ENCODE data around the gene TRDN. TPM values are rescaled to one million over a fixed set of nuclear protein-coding genes. Genes with fewer than 3 reads are reported as not detected.

The TRDN gene
- total RNA-seq, 1 experiment from 2014 or later = not detected

DNA sequence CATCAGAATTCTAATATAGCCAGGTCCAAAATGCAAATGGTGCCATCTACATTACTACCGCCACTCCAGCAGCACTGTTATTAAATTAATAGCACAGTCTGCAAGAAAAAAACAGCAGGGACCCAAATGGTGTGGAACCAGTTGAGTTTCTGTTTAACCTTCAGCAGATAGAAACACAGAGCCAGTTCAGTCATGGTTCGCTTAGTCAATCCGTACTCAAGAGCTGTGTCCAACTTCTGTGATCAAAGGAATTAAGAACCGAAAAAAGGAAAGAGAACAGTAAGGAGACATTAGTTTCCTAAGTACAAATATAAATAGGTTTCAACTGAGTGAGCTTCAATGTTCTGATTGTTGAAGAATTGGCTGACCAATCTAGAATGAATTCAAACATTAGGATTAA, 107.7 kb downstream of the TRDN start:
- no peak overlapping the region for H3K27ac ChIP-seq
- H3K4me3 ChIP-seq = no peak overlapping the region
- H3K36me3 ChIP-seq = no peaks in the 10 kb centered on the region
- no peaks in the 10 kb centered on the region for H3K9me3 ChIP-seq (replicated peaks)
- DNase-seq (ENCODE audit: low read depth in 1 of 2, low spot score in 2 of 2) = no peak
- no peaks in the 10 kb centered on the region; the same call in 1 of the 2 replicates for H3K27me3 ChIP-seq (replicated peaks)
- H3K4me1 ChIP-seq (replicated peaks) = no peaks in the 10 kb centered on the region

DNA sequence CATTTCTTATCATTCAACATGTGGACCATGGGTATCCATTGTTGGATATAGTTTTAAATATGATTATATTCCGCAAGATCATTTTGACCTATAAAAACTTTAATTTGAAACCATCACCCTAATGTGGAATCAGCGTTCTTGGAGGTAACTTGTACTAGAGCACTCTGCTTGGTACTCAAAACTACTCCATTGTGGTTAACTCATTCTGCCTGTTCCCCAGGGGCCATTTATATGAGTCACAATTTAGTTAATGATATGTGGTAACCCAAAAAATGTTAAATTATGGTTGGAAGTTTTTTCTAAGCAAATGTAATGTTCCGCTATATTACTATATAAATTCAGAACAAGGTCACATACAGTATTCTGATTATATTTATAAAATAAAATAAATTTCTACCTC, 109.3 kb downstream of the TRDN start:
- H3K36me3 ChIP-seq = no peaks in the 10 kb centered on the region
- DNase-seq (ENCODE audit: low read depth in 1 of 2, low spot score in 2 of 2) = no peak
- H3K4me1 ChIP-seq (replicated peaks) = no peaks in the 10 kb centered on the region
- H3K4me3 ChIP-seq = no peak overlapping the region
- H3K27me3 ChIP-seq (replicated peaks) = no peaks in the 10 kb centered on the region; the same call in 1 of the 2 replicates
- no peaks in the 10 kb centered on the region for H3K9me3 ChIP-seq (replicated peaks)
- H3K27ac ChIP-seq = no peak overlapping the region

DNA sequence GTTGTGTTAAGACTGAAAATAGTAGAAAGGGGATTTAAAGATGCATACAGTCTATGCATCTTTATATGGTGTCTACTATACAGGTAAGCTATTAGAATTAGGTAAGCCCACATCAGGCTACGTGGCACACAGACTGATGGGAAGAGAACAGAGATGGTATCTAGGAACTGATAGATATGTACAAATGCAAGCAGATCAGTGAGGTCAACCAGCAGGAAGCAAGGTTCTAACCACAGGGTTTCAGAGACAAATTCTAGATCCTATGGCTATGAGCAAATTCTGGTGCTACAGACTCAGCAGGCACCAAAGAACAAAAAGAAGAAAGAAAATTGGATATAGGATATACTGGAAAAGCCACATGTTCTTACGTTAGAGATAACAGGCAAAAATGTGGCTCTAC, 110.6 kb downstream of the TRDN start:
- Histone ChIP-seq H3K4me3 (no peak overlapping the region), H3K4me1 (replicated peaks) (no peaks in the 10 kb centered on the region), H3K27ac (no peak overlapping the region), H3K36me3 (no peaks in the 10 kb centered on the region), H3K27me3 (replicated peaks) (no peaks in the 10 kb centered on the region; the same call in 1 of the 2 replicates), H3K9me3 (replicated peaks) (no peaks in the 10 kb centered on the region)
- DNase-seq (ENCODE audit: low read depth in 1 of 2, low spot score in 2 of 2) = no peak

DNA sequence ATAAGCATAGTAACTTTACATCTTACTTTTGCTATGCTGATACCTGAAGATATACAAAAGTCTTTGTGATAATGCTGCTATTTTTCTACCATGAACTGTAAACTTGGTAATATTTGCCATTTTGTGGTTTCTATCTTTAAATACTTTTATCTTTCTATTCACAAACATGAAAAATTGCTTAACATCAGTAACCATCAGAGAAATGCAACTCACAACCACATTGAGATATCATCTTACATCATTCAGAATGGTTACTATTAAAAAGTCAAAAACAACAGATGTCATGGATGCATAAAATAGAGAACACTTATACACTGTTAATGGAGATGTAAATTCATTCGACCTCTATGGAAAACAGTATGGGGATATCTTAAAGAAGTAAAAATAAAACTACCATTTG, 112.0 kb downstream of the TRDN start:
- H3K27me3 ChIP-seq (replicated peaks) = no peaks in the 10 kb centered on the region
- H3K4me1 ChIP-seq (replicated peaks) = no peaks in the 10 kb centered on the region
- H3K36me3 ChIP-seq = no peaks in the 10 kb centered on the region
- no peak overlapping the region for H3K27ac ChIP-seq
- H3K4me3 ChIP-seq = no peak overlapping the region
- DNase-seq (ENCODE audit: low read depth in 1 of 2, low spot score in 2 of 2) = no peak
- H3K9me3 ChIP-seq (replicated peaks) = no peaks in the 10 kb centered on the region

DNA sequence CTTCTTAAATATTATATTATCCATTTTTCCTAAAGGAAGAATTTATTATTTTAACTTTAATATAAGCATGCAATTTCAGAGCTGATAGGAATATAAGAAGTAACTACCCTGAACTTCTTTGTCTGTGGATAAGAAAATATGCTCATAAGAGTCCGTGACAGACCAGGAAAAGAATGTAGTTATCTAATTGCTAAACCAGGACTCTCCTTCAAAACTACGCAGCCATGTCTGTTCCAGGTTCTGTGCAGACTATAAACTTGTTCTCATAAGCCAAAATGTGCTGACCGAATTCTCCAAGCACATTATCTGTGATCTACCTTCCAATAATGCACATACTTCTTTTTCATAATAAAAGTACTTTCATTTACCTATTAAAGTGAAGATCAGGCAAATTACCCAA, 116.5 kb downstream of the TRDN start:
- no peaks in the 10 kb centered on the region for H3K36me3 ChIP-seq
- H3K27me3 ChIP-seq (replicated peaks) = no peaks in the 10 kb centered on the region
- DNase-seq (ENCODE audit: low read depth in 1 of 2, low spot score in 2 of 2) = no peak
- no peak overlapping the region for H3K27ac ChIP-seq
- H3K9me3 ChIP-seq (replicated peaks) = no peaks in the 10 kb centered on the region
- H3K4me3 ChIP-seq = no peak overlapping the region
- H3K4me1 ChIP-seq (replicated peaks) = no peaks in the 10 kb centered on the region

DNA sequence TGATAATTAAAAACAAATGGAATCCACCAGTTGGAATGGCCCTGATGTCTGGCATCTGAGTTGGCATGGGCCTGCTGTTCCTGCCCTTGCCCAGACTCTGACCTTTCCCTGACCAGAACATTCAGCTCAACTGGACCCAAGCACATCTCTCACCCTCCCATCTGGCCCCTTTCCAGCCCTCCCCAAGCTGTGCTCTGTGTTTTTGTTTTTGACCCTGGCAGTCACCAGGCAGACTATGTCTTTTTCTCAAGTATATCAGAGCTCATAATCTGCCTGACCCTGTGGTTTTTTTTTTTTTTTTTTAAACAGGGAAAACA, 117.6 kb downstream of the TRDN start:
- DNase-seq (ENCODE audit: low read depth in 1 of 2, low spot score in 2 of 2) = no peak
- no peaks in the 10 kb centered on the region for H3K27me3 ChIP-seq (replicated peaks)
- H3K4me1 ChIP-seq (replicated peaks) = no peaks in the 10 kb centered on the region
- H3K36me3 ChIP-seq = no peaks in the 10 kb centered on the region
- no peak overlapping the region for H3K4me3 ChIP-seq
- no peaks in the 10 kb centered on the region for H3K9me3 ChIP-seq (replicated peaks)
- H3K27ac ChIP-seq = no peak overlapping the region

DNA sequence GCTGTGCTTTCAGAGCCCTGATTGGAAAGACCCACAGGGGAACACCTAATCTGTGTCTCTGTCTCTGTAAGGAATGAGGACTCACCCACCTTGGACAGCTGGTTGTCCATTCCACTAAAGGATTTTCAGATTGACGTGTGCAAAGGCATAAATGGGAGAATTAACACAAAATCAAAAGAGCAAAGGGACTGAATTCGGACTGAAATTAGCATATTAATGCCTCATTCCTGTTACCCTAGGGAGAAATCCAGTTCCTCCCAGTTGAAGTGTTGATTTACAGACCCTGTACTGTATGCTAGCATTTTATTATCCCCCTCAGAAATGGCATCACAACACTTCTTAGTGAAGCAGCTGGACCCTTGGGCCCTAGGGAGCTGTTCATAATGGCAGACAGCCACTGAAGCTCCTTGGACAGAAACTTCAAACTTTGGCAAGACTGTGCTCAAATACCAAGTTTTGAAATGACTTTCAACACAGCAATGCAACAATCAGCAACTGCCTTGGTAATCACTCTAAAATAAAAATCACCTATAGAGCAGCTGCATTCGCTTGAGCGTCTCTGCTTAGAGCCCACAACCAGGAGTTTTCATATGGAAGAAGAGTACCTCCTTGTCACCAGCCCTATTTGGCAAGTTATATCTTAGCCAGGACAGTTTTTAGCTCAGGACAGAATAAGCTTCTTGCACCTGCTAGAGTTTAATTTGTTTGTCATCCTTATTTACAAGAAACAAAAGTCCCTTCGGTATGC, 118.1 kb downstream of the TRDN start:
- Histone ChIP-seq H3K4me1 (replicated peaks) (no peaks in the 10 kb centered on the region), H3K27ac (no peak overlapping the region), H3K9me3 (replicated peaks) (no peaks in the 10 kb centered on the region), H3K36me3 (no peaks in the 10 kb centered on the region), H3K27me3 (replicated peaks) (no peaks in the 10 kb centered on the region), H3K4me3 (no peak overlapping the region)
- DNase-seq (ENCODE audit: low read depth in 1 of 2, low spot score in 2 of 2) = no peak

DNA sequence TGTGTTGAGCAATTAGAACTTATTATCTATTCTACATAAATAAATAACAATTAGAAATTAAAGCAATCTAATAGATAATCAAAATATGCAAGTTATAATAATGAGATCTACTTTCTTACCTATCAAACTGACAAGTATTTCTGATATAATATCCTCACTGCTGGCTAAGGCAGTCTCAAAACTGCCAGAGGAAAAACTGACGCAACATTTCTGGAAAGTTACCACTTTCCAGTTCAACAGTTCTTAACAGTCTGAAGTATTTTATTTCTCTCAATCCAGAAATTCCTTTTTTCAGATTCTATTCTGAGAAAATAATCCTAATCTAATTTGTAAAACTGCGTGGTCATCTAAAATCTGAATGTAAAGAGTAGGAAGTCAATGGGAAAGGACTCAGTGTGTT, 121.0 kb downstream of the TRDN start:
- Histone ChIP-seq H3K36me3 (no peaks in the 10 kb centered on the region), H3K9me3 (replicated peaks) (no peaks in the 10 kb centered on the region), H3K4me3 (no peak overlapping the region), H3K4me1 (replicated peaks) (no peaks in the 10 kb centered on the region), H3K27ac (no peak overlapping the region), H3K27me3 (replicated peaks) (no peaks in the 10 kb centered on the region)
- DNase-seq (ENCODE audit: low read depth in 1 of 2, low spot score in 2 of 2) = no peak

DNA sequence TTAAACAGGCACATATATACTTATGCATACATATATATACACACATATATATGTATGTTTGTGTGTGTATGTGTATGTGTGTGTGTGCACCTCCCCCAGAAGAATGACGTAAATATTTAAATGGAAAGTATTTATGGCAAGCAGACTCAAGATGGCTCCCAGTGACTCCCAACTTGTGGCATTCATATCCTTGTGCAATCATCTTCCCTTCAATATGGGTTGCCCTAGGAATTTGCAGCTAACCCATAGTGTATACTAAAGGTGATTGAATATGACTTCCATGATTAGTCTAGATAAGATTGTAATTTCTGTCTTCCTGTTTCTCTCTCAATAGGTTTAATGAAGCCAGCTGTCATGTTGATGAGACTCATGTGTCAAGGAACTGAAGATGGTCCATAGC, 127.6 kb downstream of the TRDN start:
- DNase-seq (ENCODE audit: low read depth in 1 of 2, low spot score in 2 of 2) = no peak
- H3K36me3 ChIP-seq = no peaks in the 10 kb centered on the region
- H3K27ac ChIP-seq = no peak overlapping the region
- H3K27me3 ChIP-seq (replicated peaks) = no peaks in the 10 kb centered on the region
- H3K9me3 ChIP-seq (replicated peaks) = no peaks in the 10 kb centered on the region
- no peaks in the 10 kb centered on the region for H3K4me1 ChIP-seq (replicated peaks)
- no peak overlapping the region for H3K4me3 ChIP-seq

DNA sequence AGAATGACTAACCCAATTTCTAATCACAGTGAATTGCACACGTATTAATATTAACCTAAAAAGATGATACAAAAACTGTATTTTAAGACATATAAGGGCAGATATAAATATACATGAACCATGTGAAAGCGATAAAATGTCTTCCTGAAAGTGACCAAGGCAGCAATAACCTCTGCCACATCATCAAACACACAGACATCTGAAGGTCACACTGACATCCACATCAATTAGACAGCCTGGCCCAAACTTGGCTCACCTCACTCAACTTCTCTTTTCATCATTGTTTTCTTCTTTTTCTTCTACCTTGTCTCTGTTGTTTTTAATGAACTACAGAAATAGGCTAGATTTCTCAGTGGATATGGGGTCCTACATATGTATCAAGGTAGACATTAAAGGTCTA, 128.5 kb downstream of the TRDN start:
- H3K4me3 ChIP-seq = no peak overlapping the region
- H3K27ac ChIP-seq = no peak overlapping the region
- H3K36me3 ChIP-seq = no peaks in the 10 kb centered on the region
- no peaks in the 10 kb centered on the region for H3K4me1 ChIP-seq (replicated peaks)
- no peaks in the 10 kb centered on the region for H3K9me3 ChIP-seq (replicated peaks)
- no peak for DNase-seq (ENCODE audit: low read depth in 1 of 2, low spot score in 2 of 2)
- no peaks in the 10 kb centered on the region for H3K27me3 ChIP-seq (replicated peaks)

DNA sequence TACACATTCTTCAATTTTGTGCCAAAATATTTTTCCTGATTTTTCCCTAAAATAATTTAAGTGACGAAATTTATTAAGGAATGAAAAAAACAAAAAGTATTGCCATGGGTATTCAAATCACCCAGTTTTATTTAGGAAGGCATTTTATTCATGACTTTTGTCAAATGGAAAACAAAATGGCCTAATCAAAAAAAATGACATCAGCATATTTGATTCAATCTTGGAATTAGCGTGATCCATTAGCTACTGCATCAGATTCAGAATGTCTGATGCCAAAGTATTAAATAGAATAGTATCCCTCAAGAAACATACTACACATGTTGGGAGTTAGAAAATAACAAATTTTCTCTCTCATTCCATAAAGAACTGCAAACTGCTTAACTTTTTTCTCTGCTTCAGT, 129.2 kb downstream of the TRDN start:
- DNase-seq (ENCODE audit: low read depth in 1 of 2, low spot score in 2 of 2) = no peak
- no peaks in the 10 kb centered on the region for H3K9me3 ChIP-seq (replicated peaks)
- H3K27me3 ChIP-seq (replicated peaks) = no peaks in the 10 kb centered on the region
- H3K4me3 ChIP-seq = no peak overlapping the region
- H3K27ac ChIP-seq = no peak overlapping the region
- H3K36me3 ChIP-seq = no peaks in the 10 kb centered on the region
- no peaks in the 10 kb centered on the region for H3K4me1 ChIP-seq (replicated peaks)

DNA sequence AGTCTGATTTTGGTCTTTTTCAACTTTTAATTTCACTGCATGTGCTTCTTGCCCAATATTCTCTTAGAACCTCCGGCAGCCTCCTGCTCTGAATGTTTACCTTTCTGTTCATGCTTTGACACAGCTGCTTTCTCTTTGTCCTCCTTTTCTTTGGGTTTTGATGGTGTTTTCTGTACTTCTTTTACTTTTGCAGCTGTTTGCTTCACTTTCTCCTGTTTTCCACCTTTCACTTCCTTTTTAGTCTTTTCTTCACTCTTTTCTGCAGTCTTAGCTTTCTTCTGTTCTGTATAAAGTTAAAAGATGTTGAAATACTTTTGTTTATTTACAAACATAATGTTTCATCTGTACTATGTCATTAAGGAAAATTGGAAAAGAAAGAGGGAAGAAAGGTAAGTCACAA, 133.1 kb downstream of the TRDN start:
- Histone ChIP-seq H3K36me3 (no peaks in the 10 kb centered on the region), H3K4me1 (replicated peaks) (no peaks in the 10 kb centered on the region), H3K9me3 (replicated peaks) (no peaks in the 10 kb centered on the region), H3K27me3 (replicated peaks) (0 out of 2 replicates have a peak, but pooled peaks cover 2% of the 10 kb centered on the region), H3K27ac (no peak overlapping the region), H3K4me3 (no peak overlapping the region)
- DNase-seq (ENCODE audit: low read depth in 1 of 2, low spot score in 2 of 2) = no peak

DNA sequence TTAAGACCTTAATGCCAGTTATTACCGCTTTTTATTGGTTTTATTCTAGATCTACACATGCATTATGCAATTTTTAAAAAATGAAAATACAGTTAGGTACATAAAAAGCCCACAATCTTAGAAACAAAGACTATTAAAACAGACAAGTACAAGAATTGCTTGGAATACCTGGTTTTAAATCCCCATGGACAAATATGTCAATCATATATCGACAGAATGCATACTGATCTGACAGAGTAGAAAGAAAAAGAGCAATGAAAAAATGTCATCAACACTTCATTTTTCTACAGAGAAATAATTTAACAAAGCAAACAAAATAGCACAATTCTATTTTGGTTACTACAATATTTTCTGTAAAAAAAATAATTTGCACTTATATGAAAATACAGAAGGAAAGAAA, 139.7 kb downstream of the TRDN start:
- H3K9me3 ChIP-seq (replicated peaks) = no peaks in the 10 kb centered on the region
- no peak overlapping the region for H3K4me3 ChIP-seq
- H3K27me3 ChIP-seq (replicated peaks) = peaks cover 2% of the 10 kb centered on the region; the same call in 1 of the 2 replicates
- no peak for DNase-seq (ENCODE audit: low read depth in 1 of 2, low spot score in 2 of 2)
- no peaks in the 10 kb centered on the region for H3K4me1 ChIP-seq (replicated peaks)
- no peak overlapping the region for H3K27ac ChIP-seq
- H3K36me3 ChIP-seq = no peaks in the 10 kb centered on the region

DNA sequence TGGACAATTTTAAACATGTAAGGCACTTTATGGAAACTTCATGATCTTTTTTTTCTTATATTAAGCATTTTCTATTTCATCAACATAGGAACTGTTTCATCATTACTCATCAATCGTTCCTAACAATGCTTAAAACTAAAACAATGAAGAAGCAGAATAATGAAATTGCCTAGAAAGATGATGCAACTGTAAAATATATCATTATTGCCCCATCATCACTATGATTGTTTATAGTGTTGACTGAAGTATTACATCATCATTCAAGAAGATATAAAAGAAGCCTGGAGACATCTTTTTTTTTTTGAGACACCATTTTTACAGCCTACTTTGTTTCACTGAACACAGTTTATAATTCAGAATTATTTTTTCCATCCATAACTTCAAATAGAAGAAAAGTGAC, 147.2 kb downstream of the TRDN start:
- no peak for DNase-seq (ENCODE audit: low read depth in 1 of 2, low spot score in 2 of 2)
- H3K4me1 ChIP-seq (replicated peaks) = no peaks in the 10 kb centered on the region
- no peak overlapping the region for H3K4me3 ChIP-seq
- no peaks in the 10 kb centered on the region for H3K36me3 ChIP-seq
- no peaks in the 10 kb centered on the region for H3K9me3 ChIP-seq (replicated peaks)
- no peak overlapping the region for H3K27ac ChIP-seq
- H3K27me3 ChIP-seq (replicated peaks) = no peaks in the 10 kb centered on the region; the same call in 1 of the 2 replicates

DNA sequence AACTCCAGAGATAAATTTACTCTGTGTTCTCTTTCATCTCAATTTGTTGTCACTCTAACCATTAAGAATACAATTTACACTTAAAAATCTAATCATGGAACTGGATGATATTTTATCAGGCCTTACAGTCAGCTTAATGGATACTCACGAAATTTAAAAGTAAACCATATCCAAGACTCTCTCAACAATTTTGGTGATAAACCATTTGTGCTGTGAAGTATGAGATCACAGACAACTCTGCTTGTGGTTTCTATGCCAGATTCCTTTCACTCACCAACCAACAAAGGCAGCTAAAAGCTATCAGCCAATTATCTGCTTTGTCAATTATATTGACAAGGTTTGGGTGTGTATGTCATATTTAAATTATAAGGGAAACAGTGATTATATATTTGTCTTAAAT, 155.8 kb downstream of the TRDN start:
- Histone ChIP-seq H3K9me3 (replicated peaks) (no peaks in the 10 kb centered on the region), H3K4me3 (no peak overlapping the region), H3K27me3 (replicated peaks) (no peaks in the 10 kb centered on the region), H3K27ac (no peak overlapping the region), H3K4me1 (replicated peaks) (no peaks in the 10 kb centered on the region), H3K36me3 (no peaks in the 10 kb centered on the region)
- DNase-seq (ENCODE audit: low read depth in 1 of 2, low spot score in 2 of 2) = no peak

Measured in SJSA1 (cell line).